ENCODE results near the gene NAA35.
"Not testable (repeated sequence)": the region's sequence is repeated elsewhere in the genome, so short reads cannot be mapped to it uniquely, and the experiment has no call there.

Gene NAA35

DNA sequence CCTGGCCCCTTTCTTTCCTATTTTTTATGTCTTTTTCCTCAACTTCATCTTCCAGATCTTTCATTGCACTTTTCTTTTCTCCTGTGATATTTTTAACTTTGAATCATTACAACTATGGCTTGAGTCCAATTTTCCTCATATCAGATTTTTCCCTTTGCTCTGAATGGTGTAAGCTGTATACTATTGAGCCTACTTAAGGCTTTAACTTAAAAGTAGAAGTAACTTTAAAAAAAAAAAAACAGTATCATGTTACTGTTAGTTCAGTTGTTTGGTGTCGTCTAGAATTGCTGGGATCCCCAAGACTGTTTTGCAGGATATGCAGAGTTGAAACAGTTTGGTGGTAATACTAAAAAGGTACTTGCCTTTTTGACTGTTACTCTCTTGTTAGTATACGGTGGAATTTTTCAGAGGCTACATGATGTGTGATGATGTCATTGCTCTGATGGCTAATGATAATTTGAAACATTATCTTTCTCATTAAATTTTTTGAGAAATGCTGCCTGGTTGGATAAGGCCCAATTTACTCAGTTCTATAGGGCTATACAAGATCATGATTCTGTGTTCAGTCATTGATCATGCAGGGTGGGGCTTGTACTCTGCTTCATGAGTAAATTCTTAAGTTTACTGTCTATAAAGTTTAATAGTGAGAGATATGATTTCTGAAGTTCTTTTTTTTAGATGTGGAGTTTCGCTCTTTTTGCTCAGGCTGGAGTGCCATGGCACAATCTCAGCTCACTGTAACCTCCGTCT is 8.8 kb downstream of the NAA35 start:
- no peak for DNase-seq

- DNase-seq, result no peak
These were observed 19.0 kb downstream of the NAA35 start for GRCh38 chr9:85959955-85960354.

GRCh38 chr9:85960688-85961093 is 19.7 kb downstream of the NAA35 start:
- no peak for DNase-seq

GRCh38 chr9:85964526-85964925 is 23.6 kb downstream of the NAA35 start:
- DNase-seq, result no peak

GRCh38 chr9:85964949-85965348 is 24.0 kb downstream of the NAA35 start:
- no peak for DNase-seq

DNA sequence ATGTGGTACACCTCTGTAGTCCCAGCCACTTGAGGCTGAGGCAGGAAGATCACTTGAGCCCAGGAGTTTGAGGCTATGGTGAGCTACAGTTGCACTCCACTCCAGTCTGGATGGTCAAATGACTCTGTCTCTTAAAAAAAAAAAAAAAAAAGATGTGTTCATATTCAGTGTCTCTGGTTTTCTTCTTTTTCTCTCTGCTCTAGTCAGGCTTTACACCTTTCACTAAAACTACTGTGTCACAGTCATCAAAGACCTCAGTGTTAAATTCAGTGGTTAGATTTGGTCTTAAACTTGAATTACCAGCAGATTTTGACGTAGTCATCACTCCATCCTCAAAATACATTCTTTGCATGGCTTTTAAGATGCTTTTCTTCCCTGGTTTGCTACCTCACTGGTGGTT is 28.8 kb downstream of the NAA35 start:
- DNase-seq, result no peak

DNA sequence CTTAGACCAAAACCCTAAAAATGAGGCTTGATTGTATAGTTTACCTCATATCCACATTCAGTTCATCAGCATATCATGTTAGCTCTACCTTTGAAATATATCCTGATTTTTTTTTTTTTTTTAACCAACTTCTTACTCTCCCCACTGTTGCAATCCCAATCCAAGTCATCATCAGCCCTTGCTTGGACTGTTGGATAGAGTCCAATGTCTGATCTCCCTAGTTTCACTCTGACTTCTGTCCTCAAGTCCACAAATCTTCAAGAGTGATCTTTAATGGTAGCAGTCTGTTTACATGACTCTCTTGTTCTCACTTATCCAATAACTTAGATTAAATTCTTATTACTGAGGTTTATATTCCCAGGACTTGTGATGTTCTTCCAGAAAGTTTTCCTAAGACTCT is 30.8 kb downstream of the NAA35 start:
- no peak for DNase-seq

DNA sequence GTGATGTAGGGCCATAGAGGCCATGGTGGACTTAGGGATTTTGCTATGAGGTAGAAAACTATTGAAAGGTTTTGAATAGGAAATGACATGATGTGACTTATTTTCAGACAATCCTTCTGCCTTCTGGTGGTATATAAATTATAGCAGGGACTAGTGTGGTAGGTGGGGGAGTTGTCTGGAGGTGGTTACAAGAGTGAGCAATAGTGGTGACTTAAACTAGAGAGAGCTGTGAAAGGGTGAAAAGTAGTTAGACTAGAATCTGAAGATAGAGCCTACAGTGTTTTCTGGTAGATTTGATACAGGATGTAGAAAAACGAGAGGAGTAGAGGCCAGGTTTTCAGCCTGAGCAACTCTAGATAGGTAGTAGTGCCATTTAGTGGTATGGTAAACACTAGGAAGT is 32.3 kb downstream of the NAA35 start:
- DNase-seq, result no peak

- not testable (repeated sequence) for DNase-seq
These were observed 33.2 kb downstream of the NAA35 start for GRCh38 chr9:85974055-85974547.

DNA sequence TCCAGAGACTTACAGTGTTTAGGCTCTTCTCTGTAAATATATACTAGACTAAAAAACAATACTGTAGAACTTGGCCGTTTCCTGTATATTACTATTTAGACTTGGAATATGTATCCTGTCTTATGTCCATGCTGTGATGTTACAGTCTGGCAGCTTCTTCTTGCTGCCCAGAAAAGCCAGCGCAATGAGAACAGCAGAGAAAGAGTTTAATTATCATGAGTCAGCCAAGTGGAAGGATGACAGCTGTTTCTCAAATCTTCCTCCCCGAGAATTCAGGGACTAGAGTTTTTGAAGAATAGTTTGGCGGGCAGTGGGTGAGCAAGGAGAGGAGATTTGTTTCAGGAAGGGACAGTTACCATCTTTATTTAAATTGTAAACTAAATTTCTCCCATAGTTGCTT is 37.5 kb downstream of the NAA35 start:
- DNase-seq, result no peak

DNA sequence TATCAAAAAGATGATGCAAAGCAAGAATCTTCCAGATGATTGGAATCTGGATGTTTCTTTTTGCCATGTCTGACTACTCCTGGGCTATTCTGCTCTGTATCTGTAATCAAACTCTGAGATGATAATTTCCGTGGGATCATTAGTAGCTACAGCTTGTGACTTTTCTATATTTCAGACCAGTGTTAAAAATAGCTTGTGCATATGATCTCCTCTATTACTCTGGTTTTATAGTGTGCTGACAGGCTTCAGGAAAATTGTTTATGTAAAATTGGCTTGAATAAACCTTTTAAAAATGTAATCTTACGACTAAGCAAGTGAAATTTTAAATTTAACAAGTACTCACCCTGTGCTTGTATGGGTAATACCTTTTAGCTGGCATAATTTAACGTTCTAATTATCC is 40.4 kb downstream of the NAA35 start:
- DNase-seq, result no peak

- DNase-seq, result no peak
These were observed 43.5 kb downstream of the NAA35 start for GRCh38 chr9:85984457-85984856.

GRCh38 chr9:85987236-85987635 is 46.3 kb downstream of the NAA35 start:
- no peak for DNase-seq

DNA sequence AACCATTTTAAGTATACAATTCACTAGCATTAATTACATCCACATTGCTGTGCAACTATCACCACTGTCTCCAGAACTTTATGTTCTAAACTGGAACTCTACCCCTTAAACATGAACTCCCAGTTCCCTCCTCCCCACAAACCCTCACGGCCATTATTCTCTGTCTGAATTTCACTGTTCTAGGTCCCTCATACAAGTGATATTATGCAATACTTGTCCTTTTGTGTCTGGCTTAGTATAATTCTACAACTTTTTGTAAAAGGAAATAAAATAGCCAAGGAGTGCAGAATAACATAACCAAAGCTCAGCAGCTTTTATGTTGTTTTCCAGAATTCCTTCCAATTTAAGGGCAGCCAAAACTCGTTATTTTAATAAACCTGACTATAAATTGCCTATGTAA is 53.2 kb downstream of the NAA35 start:
- no peak for DNase-seq

DNA sequence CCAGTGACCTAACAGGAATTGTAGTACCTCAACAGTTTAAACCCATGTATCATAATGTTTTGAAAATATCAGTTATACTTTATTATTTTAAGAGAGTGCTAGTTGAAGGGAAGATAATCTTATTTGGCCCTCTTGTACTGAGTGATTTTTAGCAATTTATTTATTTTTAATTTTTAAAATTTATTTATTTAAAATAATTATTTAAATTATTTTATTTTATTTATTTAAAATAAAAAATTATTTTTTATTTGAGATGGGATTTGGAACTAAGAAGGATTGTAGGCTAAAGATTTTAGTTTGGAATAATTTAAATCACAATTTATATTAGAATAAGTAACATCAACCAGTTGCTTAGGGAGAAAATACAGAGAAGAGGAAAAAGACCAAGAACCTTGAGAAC is 54.2 kb downstream of the NAA35 start:
- DNase-seq, result no peak

DNA sequence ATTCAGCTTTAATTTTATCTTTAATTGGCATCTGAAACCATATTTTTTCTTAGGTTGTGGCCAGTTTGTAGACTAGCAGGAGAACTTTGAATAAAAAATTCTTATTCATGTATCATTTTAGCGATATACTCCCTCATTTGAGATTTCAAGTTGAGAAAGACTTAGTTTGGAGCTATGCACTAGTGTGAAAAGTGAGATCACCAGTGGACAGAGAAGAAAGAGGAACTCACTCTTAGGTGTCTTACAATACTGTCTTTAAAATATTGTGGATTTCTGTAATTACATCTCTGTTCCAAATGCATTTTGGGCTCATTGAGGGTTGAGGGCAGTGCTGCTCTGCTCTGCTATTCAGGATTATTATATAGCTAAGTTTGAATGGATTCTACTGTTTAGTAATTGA is 54.7 kb downstream of the NAA35 start:
- DNase-seq, result no peak

GRCh38 chr9:86005253-86005775 is 64.4 kb downstream of the NAA35 start:
- DNase-seq, result no peak

GRCh38 chr9:86009133-86009532 is 68.2 kb downstream of the NAA35 start:
- no peak for DNase-seq

- DNase-seq, result no peak
These were observed 79.8 kb downstream of the NAA35 start for GRCh38 chr9:86020731-86021130.

- DNase-seq, result no peak
These were observed 80.2 kb downstream of the NAA35 start for GRCh38 chr9:86021166-86021565.

GRCh38 chr9:86022687-86023266 is 81.8 kb downstream of the NAA35 start:
- no peak for DNase-seq

DNA sequence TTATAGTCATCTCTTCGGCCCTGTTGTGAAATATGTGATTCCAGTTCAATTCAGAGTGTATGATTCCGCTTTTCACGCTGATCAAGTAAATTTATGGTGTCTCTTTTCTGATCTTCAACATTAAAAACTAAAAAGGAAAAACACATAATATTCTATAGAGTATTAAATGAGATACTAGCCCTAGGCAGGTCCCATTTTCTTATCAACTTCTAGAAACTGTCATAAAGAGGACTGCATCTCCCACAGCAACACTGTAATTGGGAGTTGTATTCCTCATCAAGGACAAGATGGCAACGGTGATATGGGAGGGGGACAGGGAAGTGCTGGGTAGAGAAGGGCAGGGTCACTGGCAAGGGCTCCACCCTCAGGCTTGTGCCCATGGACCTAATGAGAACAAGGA is 86.8 kb downstream of the NAA35 start:
- DNase-seq, result no peak

GRCh38 chr9:86034863-86035734 is 94.2 kb downstream of the NAA35 start:
- no peak for DNase-seq
